NB4 (cell line): ENCODE results near the gene C6orf132.

Experiments used
- POLR2A ChIP-seq: IDR thresholded peaks from 2 replicates; pipeline ENCODE4 v1.6.1; 2011; ENCODE audit warnings: mild to moderate bottlenecking; ENCODE audit not compliant: insufficient read length; ENCODE audit errors: extremely low read depth
- TF ChIP-seq, protein P1 (sequence below): IDR thresholded peaks from 2 replicates; pipeline ENCODE4 v1.6.1; 2011; ENCODE audit warnings: low read depth, low read length

DNA sequence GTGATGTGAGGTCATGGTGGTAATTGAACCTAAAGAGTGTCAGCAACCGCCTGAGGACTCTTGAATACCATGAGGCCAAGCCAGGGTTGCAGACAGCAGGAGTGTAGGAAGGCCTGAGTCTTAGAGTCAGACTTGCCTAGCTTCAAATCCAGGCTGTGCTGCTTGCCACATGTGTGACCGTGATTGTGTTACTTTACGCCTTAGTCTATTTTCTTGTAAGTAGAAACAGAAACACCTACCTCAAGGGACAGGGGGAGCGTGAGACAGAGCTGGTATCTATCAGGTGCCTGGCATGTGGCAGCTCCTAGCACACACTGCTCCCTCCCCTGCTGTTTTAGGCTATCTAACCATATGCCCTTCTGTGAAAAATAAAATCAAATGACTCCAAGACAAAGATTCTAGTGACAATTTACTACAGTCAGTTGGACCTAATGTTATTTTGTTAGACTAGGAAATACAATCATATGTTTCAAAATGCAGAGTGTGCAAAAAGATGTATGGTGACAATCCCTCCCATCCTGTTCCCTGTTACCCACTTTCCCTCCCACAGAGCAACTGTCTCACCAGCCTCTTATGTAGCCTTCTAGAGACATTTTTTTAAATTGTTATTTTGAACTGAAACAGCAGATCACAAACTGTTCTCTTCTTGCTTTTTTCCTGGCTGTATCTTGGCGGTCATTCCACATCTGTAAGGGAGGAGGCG is 70.4 kb downstream of the C6orf132 start:
- TF ChIP-seq, protein P1, sequence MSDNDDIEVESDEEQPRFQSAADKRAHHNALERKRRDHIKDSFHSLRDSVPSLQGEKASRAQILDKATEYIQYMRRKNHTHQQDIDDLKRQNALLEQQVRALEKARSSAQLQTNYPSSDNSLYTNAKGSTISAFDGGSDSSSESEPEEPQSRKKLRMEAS: no peak
- no peak for TF ChIP-seq POLR2A
